ENCODE results near the gene NRP2.

GRCh38 chr2:205834796-205835195 lies 152.5 kb downstream of the NRP2 start:
- TF ChIP-seq CTCF (conservative IDR thresholded peaks at IDR 0.05; ENCODE audit: low read length) (no peak), EZH2phosphoT487 (IDR thresholded peaks at IDR 0.05; ENCODE audit: borderline replicate concordance) (no peak)
